ENCODE results near the gene KRT2. TPM values are rescaled to one million over a fixed set of nuclear protein-coding genes. Genes with fewer than 3 reads are reported as not detected.

KRT2 gene
- total and polyA plus RNA-seq, 9 of the 15 experiments (the other 6 are each of a cell fraction or from before 2014, with no cell fraction given) = 0.03 to 0.69 (median 0.07) TPM; not detected in 2

GRCh38 chr12:52686756-52687487 is 34.9 kb upstream of the KRT2 start:
- Histone ChIP-seq H3K4me2 (ENCODE audit: insufficient read depth, low read length) (no peak overlapping the region), H2AFZ (ENCODE audit: low read depth, low read length) (no peak overlapping the region), H3K4me1 (replicated peaks in 1 of 2; ENCODE audit: control insufficient read depth in 2 of 2, insufficient read depth in 2 of 2, low read length in 2 of 2) (peaks cover 0 to 6% of the 10 kb centered on the region in 2 experiments; a peak in 1 of 5 replicates), H3K79me2 (ENCODE audit: control insufficient read depth, insufficient read depth, low read length) (no peaks in the 10 kb centered on the region), H4K20me1 (replicated peaks; ENCODE audit: control insufficient read depth, insufficient read depth, low read length) (no peaks in the 10 kb centered on the region), H3K9ac (ENCODE audit: insufficient read depth in 1 of 2, low read depth in 2 of 2, low read length in 2 of 2) (no peak overlapping the region), H3K9me1 (ENCODE audit: control insufficient read depth, insufficient read depth, low read length) (no peaks in the 10 kb centered on the region), H3K9me3 (replicated peaks; ENCODE audit: control insufficient read depth, insufficient read depth, low read depth, low read length) (no peaks in the 10 kb centered on the region), H3K4me3 (no peak overlapping the region), H3K27me3 (ENCODE audit: control insufficient read depth in 2 of 2, insufficient read depth in 2 of 2, low read length in 2 of 2) (peaks cover 12 to 52% of the 10 kb centered on the region in 2 experiments), H3K36me3 (ENCODE audit: control insufficient read depth, insufficient read depth, low read length) (no peaks in the 10 kb centered on the region), H3K27ac (ENCODE audit: extremely low read depth, low read depth, low read length) (no peak overlapping the region)
- ChIA-PET POLR2A (interaction anchor here (0.6 to 1.2 kb wide), 3 partner anchors 11 to 40 kb away, joined by 3 read pairs; no protein-coding TSS in a partner anchor), CTCF (ENCODE audit: low intra/inter-chr PET ratio) (no interaction called here)
- no peak for FAIRE-seq
- intact Hi-C loops (cut with micrococcal nuclease) (no loop called here), in situ Hi-C loops (cut with MboI) (no loop called here)
- no peak for DNase-seq (ENCODE audit: extremely low read depth in 1 of 4, low spot score in 3 of 4)
- ATAC-seq = no peak
- 11% methylated on average over 9 of the region's 9 CpGs for WGBS (ENCODE audit: insufficient coverage, low coverage, missing lambda C conversion rate)
- no TSS peak for BruUV-seq (replicated peaks)
- TF ChIP-seq GATA2 (CRISPR knock-in tag; IDR thresholded peaks at IDR 0.05) (no peak), ZNF668 (CRISPR knock-in tag; IDR thresholded peaks at IDR 0.05) (no peak), BDP1 (IDR thresholded peaks at IDR 0.05; ENCODE audit: insufficient read depth, insufficient read length) (no peak), GABPA (tag; conservative IDR thresholded peaks at IDR 0.05; ENCODE audit: low read depth) (no peak), CREB3 (tag; conservative IDR thresholded peaks at IDR 0.05; ENCODE audit: low read depth) (no peak)

All from K562 (cell line).